HepG2 (cell line): ENCODE data around the gene HNRNPA2B1. TPM values are rescaled to one million over a fixed set of nuclear protein-coding genes. Genes with fewer than 3 reads are reported as not detected.

Source experiments
- ATAC-seq: fragments of 200-7000 bp; cut with Tn5 transposase; 3 replicates; pipeline ENCODE4 v1.9.1; 2020; ENCODE audit warnings: mild to moderate bottlenecking, moderate library complexity
- BruUV-seq: library from RNA; stranded (reverse); fragments of 400-500 nt; replicated peaks from 2 replicates; lab custom pipeline; 2021; lab: Mats Ljungman, UMichigan
- CTCF ChIA-PET: fragments of 300-600 bp; formaldehyde crosslinking; extraction: SDS; loops from one replicate; lab custom pipeline; 2021; ENCODE audit warnings: low total read pairs, inconsistent platforms, low intra/inter-chr PET ratio; lab: Yijun Ruan, JAX
- POLR2A ChIA-PET: fragments of 350-600 bp; sonication (Branson Sonifier 250); formaldehyde crosslinking; loops from one replicate; lab custom pipeline; 2020; ENCODE audit warnings: antibody characterized with exemption, inconsistent platforms; lab: Yijun Ruan, JAX
- DNase-seq: peaks from one replicate; pipeline ENCODE4 v3.0.0-alpha.2; 2015; ENCODE audit warnings: low spot score
- FAIRE-seq: peaks from 3 replicates; lab custom pipeline; 2011; peaks lifted over from hg19 to GRCh38; lab: Jason Lieb, UNC
- H2AFZ ChIP-seq: one replicate; pipeline ENCODE4 v1.6.1; 2011; ENCODE audit warnings: low read length, inconsistent platforms
- H3K27ac ChIP-seq: fragments of 300-600 bp; 3 replicates; pipeline ENCODE4 v1.8.0; 2011; ENCODE audit warnings: mixed run types, mild to moderate bottlenecking, mixed read lengths, low read length, inconsistent platforms; ENCODE audit not compliant: insufficient read depth; ENCODE audit errors: extremely low read length
- H3K27me3 ChIP-seq, 2 experiments: fragments of 200-600 bp in 1 of 2; 2 replicates in 1 of 2; 3 replicates in 1 of 2; pipeline versions ENCODE4 v1.6.0 to v1.8.0; 2011; ENCODE audit warnings: low read length in 2 of 2, mild to moderate bottlenecking in 2 of 2, moderate library complexity in 2 of 2, inconsistent platforms in 1 of 2; ENCODE audit not compliant: insufficient read depth in 2 of 2, control insufficient read depth in 1 of 2
- H3K36me3 ChIP-seq, 2 experiments: fragments of 200-600 bp in 1 of 2; replicated peaks in 1 of 2; 2 replicates in 1 of 2; 3 replicates in 1 of 2; pipeline versions ENCODE4 v1.5.1 to v1.8.0; 2011; ENCODE audit warnings: low read length in 2 of 2, inconsistent platforms in 1 of 2; ENCODE audit not compliant: insufficient read depth in 2 of 2, control insufficient read depth in 1 of 2
- H3K4me1 ChIP-seq: 2 replicates; pipeline ENCODE4 v1.5.1; 2012; ENCODE audit warnings: low read length, inconsistent platforms; ENCODE audit not compliant: insufficient read depth
- H3K4me2 ChIP-seq: 2 replicates; pipeline ENCODE4 v1.6.0; 2011; ENCODE audit warnings: low read depth, low read length, inconsistent platforms
- H3K4me3 ChIP-seq, 3 experiments: fragments of 200-600 bp in 1 of 3; sonication (generic), shearing (Covaris generic) in 1 of 3; replicated peaks in 1 of 3; 2 replicates each; pipeline ENCODE4 v1.5.1; 2011 to 2016; ENCODE audit warnings: low read length in 3 of 3, inconsistent platforms in 2 of 3, low read depth in 2 of 3, mild to moderate bottlenecking in 2 of 3, control low read depth in 1 of 3, mixed read lengths in 1 of 3; ENCODE audit not compliant: insufficient read depth in 1 of 3
- H3K79me2 ChIP-seq: one replicate; pipeline ENCODE4 v1.6.1; 2011; ENCODE audit warnings: low read length, inconsistent platforms; ENCODE audit not compliant: insufficient read depth
- H3K9ac ChIP-seq: 2 replicates; pipeline ENCODE4 v1.6.0; 2011; ENCODE audit warnings: mild to moderate bottlenecking, low read depth, low read length, inconsistent platforms; ENCODE audit not compliant: insufficient read depth
- H3K9me3 ChIP-seq: 2 replicates; pipeline ENCODE4 v1.5.1; 2012; ENCODE audit warnings: mild to moderate bottlenecking, low read length
- H4K20me1 ChIP-seq: 2 replicates; pipeline ENCODE4 v1.6.0; 2011; ENCODE audit warnings: inconsistent platforms, mild to moderate bottlenecking, low read length, moderate library complexity; ENCODE audit not compliant: insufficient read depth
- AGO1 ChIP-seq: fragments of 200-400 bp; formaldehyde crosslinking; IDR thresholded peaks from 2 replicates; pipeline ENCODE4 v1.6.1; 2017; ENCODE audit warnings: mild to moderate bottlenecking, low read depth, low read length, moderate library complexity; ENCODE audit not compliant: poor library complexity, severe bottlenecking
- KLF11 ChIP-seq: IDR thresholded peaks from 2 replicates; pipeline ENCODE4 v1.6.1; 2016; ENCODE audit warnings: missing compliant biosample characterization
- MLXIP ChIP-seq: sonication (generic); formaldehyde crosslinking; IDR thresholded peaks from 2 replicates; pipeline ENCODE4 v1.9.0; 2021; ENCODE audit warnings: missing genetic modification reagents, borderline replicate concordance
- NFIC ChIP-seq: IDR thresholded peaks from 2 replicates; pipeline ENCODE4 v1.6.1; 2012; ENCODE audit warnings: mild to moderate bottlenecking, low read length, inconsistent platforms
- NONO ChIP-seq, 2 experiments: fragments of 450-650 bp in 1 of 2; sonication (generic) in 1 of 2; formaldehyde crosslinking in 1 of 2; IDR thresholded peaks in 1 of 2; conservative IDR thresholded peaks in 1 of 2; 2 replicates each; pipeline versions ENCODE4 v1.6.1 to v1.8.0; 2017 to 2022; ENCODE audit warnings: mild to moderate bottlenecking in 1 of 2, missing genetic modification reagents in 1 of 2, moderate library complexity in 1 of 2
- POLR2A ChIP-seq, 2 experiments: IDR thresholded peaks; 2 replicates each; pipeline ENCODE4 v1.6.1; 2011; ENCODE audit warnings: low read depth in 2 of 2, low read length in 2 of 2, mild to moderate bottlenecking in 1 of 2, moderate library complexity in 1 of 2; ENCODE audit not compliant: insufficient read depth in 1 of 2
- POLR2G ChIP-seq: fragments of 200-400 bp; formaldehyde crosslinking; IDR thresholded peaks from 2 replicates; pipeline ENCODE4 v1.6.1; 2018; ENCODE audit warnings: mild to moderate bottlenecking, low read depth, low read length, moderate library complexity
- TCF12 ChIP-seq, 2 experiments: fragments of 450-650 bp in 1 of 2; sonication (generic) in 1 of 2; formaldehyde crosslinking in 1 of 2; IDR thresholded peaks; 2 replicates each; pipeline versions ENCODE4 v1.6.1 to v1.8.0; 2017 to 2022; ENCODE audit warnings: antibody characterized with exemption in 1 of 2, mild to moderate bottlenecking in 1 of 2, missing genetic modification reagents in 1 of 2, moderate library complexity in 1 of 2
- TGIF2 ChIP-seq: IDR thresholded peaks from 2 replicates; pipeline ENCODE4 v1.6.1; 2016; ENCODE audit warnings: control low read depth, missing compliant biosample characterization
- ZBTB38 ChIP-seq: sonication (generic); formaldehyde crosslinking; IDR thresholded peaks from 2 replicates; pipeline ENCODE4 v1.5.1; 2020; ENCODE audit warnings: mild to moderate bottlenecking, missing genetic modification reagents
- ZFP36L2 ChIP-seq: sonication (generic); formaldehyde crosslinking; IDR thresholded peaks from 2 replicates; pipeline ENCODE4 v1.4.0; 2020; ENCODE audit warnings: missing genetic modification reagents
- ZNF33A ChIP-seq: sonication (generic); formaldehyde crosslinking; IDR thresholded peaks from 2 replicates; pipeline ENCODE4 v1.5.1; 2020; ENCODE audit warnings: missing genetic modification reagents, mild to moderate bottlenecking, moderate library complexity, borderline replicate concordance
- ZNF460 ChIP-seq: sonication (generic); formaldehyde crosslinking; IDR thresholded peaks from 2 replicates; pipeline ENCODE4 v1.5.1; 2020; ENCODE audit warnings: missing genetic modification reagents, mild to moderate bottlenecking, borderline replicate concordance
- ZNF501 ChIP-seq: sonication (generic); formaldehyde crosslinking; IDR thresholded peaks from 2 replicates; pipeline ENCODE4 v1.5.1; 2020; ENCODE audit warnings: mild to moderate bottlenecking, moderate library complexity, missing genetic modification reagents
- ZNF687 ChIP-seq: sonication (generic); formaldehyde crosslinking; IDR thresholded peaks from 2 replicates; pipeline ENCODE4 v1.5.1; 2020; ENCODE audit warnings: mild to moderate bottlenecking, missing genetic modification reagents, moderate library complexity
- WGBS: methylation state at CpG from one replicate; pipeline ENCODE4 v1.1.6; 2017; ENCODE audit warnings: low lambda C conversion rate; 5-methylcytosine and 5-hydroxymethylcytosine counted together
- in situ Hi-C: cut with HindIII; loops from 2 replicates; pipeline ENCODE4 v1.10.0; 2017; ENCODE audit warnings: low pct_unique_long_range_greater_than_20kb; ENCODE audit not compliant: extremely low pct_ligation_motif_present
- intact Hi-C: fragments of 100-400 bp; cut with micrococcal nuclease; formaldehyde crosslinking; loops from one replicate; pipeline ENCODE4 v1.10.0; 2022; ENCODE audit not compliant: unreplicated experiment
- polyA plus RNA-seq, 8 experiments: library from polyadenylated mRNA; depleted of rRNA in 3 of 8; stranded (reverse) in 7 of 8; unstranded in 1 of 8; fragments of >200 nt; fragmentation: Illumina TruSeq in 4 of 8; extraction: Trizol in 4 of 8; gene quantifications; 2 replicates each; pipeline versions ENCODE4 v1.2.1 to v1.2.3, GENCODE V29; 2011 to 2016; ENCODE audit warnings: low read depth in 4 of 8, missing spikeins in 1 of 8, mixed read lengths in 1 of 8; ENCODE audit not compliant: insufficient read depth in 1 of 8
- total RNA-seq, 5 experiments: library from RNA; depleted of rRNA; stranded (reverse); fragments of >200 nt; fragmentation: Illumina TruSeq; extraction: Trizol; gene quantifications; 2 replicates each; pipeline ENCODE4 v1.2.3, GENCODE V29; 2016; ENCODE audit warnings: low read depth in 1 of 5
- TF ChIP-seq, protein P1 (sequence below): sonication (generic); formaldehyde crosslinking; IDR thresholded peaks from 2 replicates; pipeline ENCODE4 v1.8.1; 2022; ENCODE audit warnings: mild to moderate bottlenecking, missing genetic modification reagents

The HNRNPA2B1 gene
- total and polyA plus RNA-seq, 2 of the 13 experiments (the other 11 are each of a cell fraction or from before 2014, with no cell fraction given), result 193 to 412 TPM

DNA sequence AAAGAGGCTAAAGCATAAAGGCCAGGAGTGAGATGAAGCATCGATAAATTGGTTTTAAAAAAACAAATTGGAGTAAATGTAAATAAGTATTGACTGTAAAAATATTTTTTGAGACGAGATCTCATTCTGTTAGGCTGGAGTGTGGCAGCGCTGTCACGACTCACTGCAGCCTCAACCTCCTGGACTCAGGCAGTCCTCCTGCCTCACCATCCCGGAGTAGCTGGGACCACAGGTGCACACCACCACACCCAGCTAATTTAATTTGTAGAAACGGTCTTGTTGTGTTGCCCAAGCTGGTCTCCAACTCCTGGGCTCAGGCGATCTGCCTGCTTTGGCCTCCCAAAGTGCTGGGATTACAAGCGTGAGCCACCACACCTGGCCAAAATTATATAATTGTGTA, 17.8 kb downstream of the HNRNPA2B1 start:
- H3K4me1 ChIP-seq, result peaks cover 30% of the 10 kb centered on the region
- in situ Hi-C loops (loop anchor here (10.0 kb wide), 1 partner anchor 88 kb away; no protein-coding TSS in a partner anchor), intact Hi-C loops (loop anchor here (5.0 kb wide), 1 partner anchor 90 kb away; no protein-coding TSS in a partner anchor)
- no peaks in the 10 kb centered on the region for H3K79me2 ChIP-seq
- H3K4me3 ChIP-seq, result no peak overlapping the region
- H3K9ac ChIP-seq, result no peak overlapping the region
- no peaks in the 10 kb centered on the region for H3K9me3 ChIP-seq
- H4K20me1 ChIP-seq, result peaks cover 18% of the 10 kb centered on the region; the same call in 1 of the 2 replicates
- POLR2A ChIA-PET, result interaction anchor here (1.4 to 1.6 kb wide), 2 partner anchors 15 to 31 kb away, joined by 3 to 6 read pairs; partner anchors contain the start of gene NFE2L3
- no TSS peak for BruUV-seq
- FAIRE-seq, result no peak
- no peaks in the 10 kb centered on the region; a peak in 1 of 5 replicates for H3K36me3 ChIP-seq
- no peak overlapping the region for H3K27ac ChIP-seq
- WGBS, result 91% methylated on average over 7 of the region's 8 CpGs
- no peak for DNase-seq
- H3K4me2 ChIP-seq, result no peak overlapping the region
- no peaks in the 10 kb centered on the region for H3K27me3 ChIP-seq
- no peak overlapping the region for H2AFZ ChIP-seq
- CTCF ChIA-PET, result no interaction called here
- peak; percentile 10 for ATAC-seq
- TF ChIP-seq ZNF460 (CRISPR knock-in tag) (peak; percentile 64; the same call in 1 of the 2 replicates), TGIF2 (CRISPR knock-in tag) (no peak), KLF11 (CRISPR knock-in tag) (no peak), ZNF33A (CRISPR knock-in tag) (no peak), ZBTB38 (CRISPR knock-in tag) (no peak), TCF12 (IDR thresholded peaks at IDR 0.05) (no peak), TCF12 (CRISPR knock-in tag; IDR thresholded peaks at IDR 0.05) (no peak), AGO1 (peak; percentile 57), POLR2G (peak; percentile 72), ZFP36L2 (CRISPR knock-in tag) (no peak), ZNF501 (CRISPR knock-in tag) (0 out of 2 replicates have a peak, but pooled peaks have one; percentile 22), POLR2A (IDR thresholded peaks at IDR 0.05; ENCODE audit: insufficient read depth in 1 of 2, low read depth in 2 of 2, low read length in 2 of 2) (peak in 1 of 2 experiments; percentile 16; a peak in 1 of 4 replicates), ZNF687 (CRISPR knock-in tag) (0 out of 2 replicates have a peak, but pooled peaks have one; percentile 21), NONO (IDR thresholded peaks at IDR 0.05) (no peak), NONO (CRISPR knock-in tag; conservative IDR thresholded peaks at IDR 0.05) (peak; percentile 22; the same call in 1 of the 2 replicates), MLXIP (CRISPR knock-in tag) (no peak), NFIC (no peak)
- TF ChIP-seq, protein P1, sequence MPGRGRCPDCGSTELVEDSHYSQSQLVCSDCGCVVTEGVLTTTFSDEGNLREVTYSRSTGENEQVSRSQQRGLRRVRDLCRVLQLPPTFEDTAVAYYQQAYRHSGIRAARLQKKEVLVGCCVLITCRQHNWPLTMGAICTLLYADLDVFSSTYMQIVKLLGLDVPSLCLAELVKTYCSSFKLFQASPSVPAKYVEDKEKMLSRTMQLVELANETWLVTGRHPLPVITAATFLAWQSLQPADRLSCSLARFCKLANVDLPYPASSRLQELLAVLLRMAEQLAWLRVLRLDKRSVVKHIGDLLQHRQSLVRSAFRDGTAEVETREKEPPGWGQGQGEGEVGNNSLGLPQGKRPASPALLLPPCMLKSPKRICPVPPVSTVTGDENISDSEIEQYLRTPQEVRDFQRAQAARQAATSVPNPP, result 0 out of 2 replicates have a peak, but pooled peaks have one; percentile 34
